ENCODE results near the gene AP3M1.

DNA sequence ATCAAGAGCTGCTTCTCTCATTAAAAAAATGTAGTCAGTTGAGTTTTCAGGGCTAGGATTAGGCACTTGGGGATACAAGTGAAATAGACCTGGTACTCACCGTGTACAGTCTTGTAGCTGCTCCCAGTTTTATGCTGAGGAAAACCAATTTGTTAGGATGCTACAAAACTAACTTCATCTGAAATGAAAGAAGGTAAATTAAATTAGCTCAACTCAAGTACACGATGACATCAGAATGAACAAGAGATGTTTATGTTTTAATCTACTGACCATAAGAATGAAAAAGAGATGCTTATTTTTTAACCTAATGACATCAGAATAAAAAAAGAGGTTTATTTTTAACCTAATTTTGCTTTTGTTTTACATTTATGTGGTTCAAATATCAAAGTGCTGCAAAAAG is 73.7 kb downstream of the AP3M1 start:
- TF ChIP-seq, protein P1, sequence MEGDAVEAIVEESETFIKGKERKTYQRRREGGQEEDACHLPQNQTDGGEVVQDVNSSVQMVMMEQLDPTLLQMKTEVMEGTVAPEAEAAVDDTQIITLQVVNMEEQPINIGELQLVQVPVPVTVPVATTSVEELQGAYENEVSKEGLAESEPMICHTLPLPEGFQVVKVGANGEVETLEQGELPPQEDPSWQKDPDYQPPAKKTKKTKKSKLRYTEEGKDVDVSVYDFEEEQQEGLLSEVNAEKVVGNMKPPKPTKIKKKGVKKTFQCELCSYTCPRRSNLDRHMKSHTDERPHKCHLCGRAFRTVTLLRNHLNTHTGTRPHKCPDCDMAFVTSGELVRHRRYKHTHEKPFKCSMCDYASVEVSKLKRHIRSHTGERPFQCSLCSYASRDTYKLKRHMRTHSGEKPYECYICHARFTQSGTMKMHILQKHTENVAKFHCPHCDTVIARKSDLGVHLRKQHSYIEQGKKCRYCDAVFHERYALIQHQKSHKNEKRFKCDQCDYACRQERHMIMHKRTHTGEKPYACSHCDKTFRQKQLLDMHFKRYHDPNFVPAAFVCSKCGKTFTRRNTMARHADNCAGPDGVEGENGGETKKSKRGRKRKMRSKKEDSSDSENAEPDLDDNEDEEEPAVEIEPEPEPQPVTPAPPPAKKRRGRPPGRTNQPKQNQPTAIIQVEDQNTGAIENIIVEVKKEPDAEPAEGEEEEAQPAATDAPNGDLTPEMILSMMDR (IDR thresholded peaks at IDR 0.05) = no peak
- TF ChIP-seq POLR2A (IDR thresholded peaks at IDR 0.05) = no peak
- TF ChIP-seq POLR2AphosphoS5 (IDR thresholded peaks at IDR 0.05) = no peak

All from suprapubic skin (tissue), 4 donors.